Memory B cell (primary cell): Measurements from ENCODE around the gene RPS6KA2.
"Not testable (repeated sequence)": the region's sequence is repeated elsewhere in the genome, so short reads cannot be mapped to it uniquely, and the experiment has no call there.

Experiments used
- ATAC-seq: fragments of 150-1000 bp; cut with Tn5 transposase; 2 replicates; pipeline ENCODE4 v1.10.0; 2021; ENCODE audit warnings: low read depth, mild to moderate bottlenecking, moderate library complexity
- DNase-seq, 2 donors: peaks; one replicate each; pipeline ENCODE4 v3.0.0; 2022; ENCODE audit warnings: low spot score in 2 of 2
- H3K27ac Mint-ChIP-seq: one replicate; pipeline ENCODE4 v1.8.0; 2022; ENCODE audit warnings: mild to moderate bottlenecking, moderate library complexity, mixed read lengths
- H3K27me3 Mint-ChIP-seq: one replicate; pipeline ENCODE4 v1.8.0; 2022; ENCODE audit warnings: mixed read lengths
- H3K36me3 Mint-ChIP-seq: one replicate; pipeline ENCODE4 v1.8.0; 2022; ENCODE audit warnings: mild to moderate bottlenecking, mixed read lengths
- H3K4me1 Mint-ChIP-seq: one replicate; pipeline ENCODE4 v1.8.0; 2022; ENCODE audit warnings: mixed read lengths
- H3K4me3 Mint-ChIP-seq: one replicate; pipeline ENCODE4 v1.8.0; 2022; ENCODE audit warnings: mild to moderate bottlenecking, moderate library complexity, mixed read lengths
- H3K9me3 Mint-ChIP-seq: one replicate; pipeline ENCODE4 v1.8.0; 2022; ENCODE audit warnings: mixed read lengths

The RPS6KA2 gene

GRCh38 chr6:166370489-166370888 lies 256.6 kb downstream of the RPS6KA2 start:
- Mint-ChIP-seq H3K27ac (no peak overlapping the region), H3K4me1 (no peaks in the 10 kb centered on the region), H3K9me3 (no peaks in the 10 kb centered on the region), H3K36me3 (peaks cover 10% of the 10 kb centered on the region), H3K4me3 (no peak overlapping the region), H3K27me3 (no peaks in the 10 kb centered on the region)
- no peak for DNase-seq
- no peak for ATAC-seq

DNA sequence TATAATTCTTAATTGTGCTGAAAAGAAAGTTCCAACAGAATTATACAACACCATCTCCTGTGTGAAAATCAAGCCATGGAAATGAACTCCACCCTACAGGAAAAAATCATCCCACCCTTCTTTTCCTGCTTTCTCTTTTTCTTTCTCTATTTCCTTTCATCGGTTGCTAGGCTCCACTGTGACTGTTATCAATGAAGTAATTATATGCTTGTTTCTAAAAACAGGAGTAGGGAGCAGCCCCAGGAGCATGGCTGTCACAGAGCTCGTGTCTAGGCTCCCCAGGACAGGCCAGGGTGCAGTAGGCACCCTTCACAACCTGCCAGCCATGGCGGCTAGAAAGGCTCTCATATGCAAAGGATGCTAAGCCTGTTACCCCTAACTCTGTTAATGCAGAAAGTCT lies 257.3 kb downstream of the RPS6KA2 start:
- Mint-ChIP-seq H3K4me3 (no peak overlapping the region), H3K9me3 (no peaks in the 10 kb centered on the region), H3K36me3 (peaks cover 10% of the 10 kb centered on the region), H3K4me1 (no peaks in the 10 kb centered on the region), H3K27ac (no peak overlapping the region), H3K27me3 (no peaks in the 10 kb centered on the region)
- no peak for DNase-seq
- no peak for ATAC-seq

GRCh38 chr6:166366921-166367320 lies 260.1 kb downstream of the RPS6KA2 start:
- peaks cover 20% of the 10 kb centered on the region for H3K36me3 Mint-ChIP-seq
- no peaks in the 10 kb centered on the region for H3K4me1 Mint-ChIP-seq

DNA sequence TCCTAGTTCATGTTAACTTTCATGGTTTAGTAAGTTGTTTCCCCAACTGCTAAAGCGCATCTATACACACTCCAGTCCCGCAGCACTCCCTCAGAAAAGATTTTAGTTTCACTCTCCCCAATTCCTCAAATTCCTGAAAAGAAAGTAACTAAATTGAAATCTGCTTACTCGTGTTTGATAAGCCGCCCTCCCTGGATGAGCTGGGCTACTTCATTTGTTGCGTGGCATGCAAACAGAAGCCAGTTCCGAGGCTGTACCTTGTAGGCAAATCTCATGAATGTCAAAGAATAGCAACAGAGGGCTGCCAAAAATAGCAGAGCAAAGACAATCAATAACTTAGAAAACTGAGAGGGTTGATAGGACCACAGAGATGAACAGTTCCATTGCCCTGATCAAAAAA lies 261.2 kb downstream of the RPS6KA2 start:
- no peaks in the 10 kb centered on the region for H3K9me3 Mint-ChIP-seq
- ATAC-seq (no peak), DNase-seq (no peak)
- H3K4me1 Mint-ChIP-seq = no peaks in the 10 kb centered on the region
- no peak overlapping the region for H3K27ac Mint-ChIP-seq
- peaks cover 21% of the 10 kb centered on the region for H3K36me3 Mint-ChIP-seq
- H3K27me3 Mint-ChIP-seq = no peaks in the 10 kb centered on the region
- H3K4me3 Mint-ChIP-seq = no peak overlapping the region

More at GRCh38 chr6:166366921-166367320, 260.1 kb downstream of the RPS6KA2 start:
- no peak for ATAC-seq
- no peak for DNase-seq
- Mint-ChIP-seq H3K4me3 (no peak overlapping the region), H3K27me3 (no peaks in the 10 kb centered on the region), H3K9me3 (no peaks in the 10 kb centered on the region), H3K27ac (no peak overlapping the region)

GRCh38 chr6:166365221-166365620 lies 261.8 kb downstream of the RPS6KA2 start:
- ATAC-seq (no peak), DNase-seq (no peak)
- Mint-ChIP-seq H3K36me3 (peaks cover 21% of the 10 kb centered on the region), H3K27me3 (no peaks in the 10 kb centered on the region), H3K4me1 (no peaks in the 10 kb centered on the region), H3K27ac (no peak overlapping the region), H3K4me3 (no peak overlapping the region), H3K9me3 (no peaks in the 10 kb centered on the region)

DNA sequence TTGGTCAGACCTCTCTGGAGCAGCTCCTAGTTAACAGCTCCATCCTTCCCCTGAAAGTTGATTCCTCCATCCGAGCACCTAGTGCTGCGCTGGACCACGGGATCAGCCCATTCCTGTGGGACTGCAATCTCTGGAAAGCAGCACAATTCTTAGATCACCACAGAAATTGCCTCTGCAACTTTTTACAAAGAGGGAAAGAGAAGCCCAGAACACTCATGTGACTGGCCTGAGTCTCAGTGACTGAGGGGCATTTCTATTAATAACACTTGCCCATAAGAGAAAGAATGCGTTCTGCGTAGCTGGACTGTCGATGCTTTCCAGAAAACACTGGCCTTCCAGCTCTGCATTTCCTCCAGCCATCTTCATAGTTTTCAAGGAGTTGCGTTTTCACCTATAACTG lies 262.6 kb downstream of the RPS6KA2 start:
- H3K27ac Mint-ChIP-seq = no peak overlapping the region
- no peak for DNase-seq
- no peak overlapping the region for H3K4me3 Mint-ChIP-seq
- no peaks in the 10 kb centered on the region for H3K4me1 Mint-ChIP-seq
- H3K27me3 Mint-ChIP-seq = no peaks in the 10 kb centered on the region
- no peaks in the 10 kb centered on the region for H3K9me3 Mint-ChIP-seq
- peaks cover 21% of the 10 kb centered on the region for H3K36me3 Mint-ChIP-seq
- ATAC-seq = no peak

DNA sequence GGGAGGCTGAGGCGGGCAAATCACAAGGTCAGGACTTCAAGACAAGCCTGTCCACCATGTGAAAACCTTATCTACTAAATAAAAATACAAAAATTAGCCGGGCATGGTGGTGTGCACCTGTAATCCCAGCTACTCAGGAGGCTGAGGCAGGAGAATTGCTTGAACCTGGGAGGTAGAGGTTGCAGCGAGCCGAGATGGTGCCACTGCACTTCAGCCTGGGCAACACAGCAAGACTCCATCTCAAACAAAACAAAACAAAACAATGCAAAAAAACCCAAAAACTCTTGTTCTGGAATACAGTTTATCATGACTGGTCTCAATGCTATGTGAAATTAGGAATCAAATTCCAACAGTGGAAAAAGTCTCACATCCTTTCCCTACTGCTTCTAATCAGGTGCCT lies 264.6 kb downstream of the RPS6KA2 start:
- not testable (repeated sequence) for DNase-seq, H3K4me1 Mint-ChIP-seq, H3K9me3 Mint-ChIP-seq

GRCh38 chr6:166361077-166361429 lies 266.0 kb downstream of the RPS6KA2 start:
- H3K4me1 Mint-ChIP-seq = no peaks in the 10 kb centered on the region
- DNase-seq (no peak), ATAC-seq (no peak)
- peaks cover 4% of the 10 kb centered on the region for H3K27me3 Mint-ChIP-seq
- no peak overlapping the region for H3K27ac Mint-ChIP-seq
- peaks cover 15% of the 10 kb centered on the region for H3K36me3 Mint-ChIP-seq
- H3K9me3 Mint-ChIP-seq = peaks cover 3% of the 10 kb centered on the region
- H3K4me3 Mint-ChIP-seq = no peak overlapping the region

More for the DNA sequence above, 264.6 kb downstream of the RPS6KA2 start:
- not testable (repeated sequence) for H3K27me3 Mint-ChIP-seq, ATAC-seq, H3K27ac Mint-ChIP-seq, H3K4me3 Mint-ChIP-seq
- peaks cover 17% of the 10 kb centered on the region for H3K36me3 Mint-ChIP-seq

DNA sequence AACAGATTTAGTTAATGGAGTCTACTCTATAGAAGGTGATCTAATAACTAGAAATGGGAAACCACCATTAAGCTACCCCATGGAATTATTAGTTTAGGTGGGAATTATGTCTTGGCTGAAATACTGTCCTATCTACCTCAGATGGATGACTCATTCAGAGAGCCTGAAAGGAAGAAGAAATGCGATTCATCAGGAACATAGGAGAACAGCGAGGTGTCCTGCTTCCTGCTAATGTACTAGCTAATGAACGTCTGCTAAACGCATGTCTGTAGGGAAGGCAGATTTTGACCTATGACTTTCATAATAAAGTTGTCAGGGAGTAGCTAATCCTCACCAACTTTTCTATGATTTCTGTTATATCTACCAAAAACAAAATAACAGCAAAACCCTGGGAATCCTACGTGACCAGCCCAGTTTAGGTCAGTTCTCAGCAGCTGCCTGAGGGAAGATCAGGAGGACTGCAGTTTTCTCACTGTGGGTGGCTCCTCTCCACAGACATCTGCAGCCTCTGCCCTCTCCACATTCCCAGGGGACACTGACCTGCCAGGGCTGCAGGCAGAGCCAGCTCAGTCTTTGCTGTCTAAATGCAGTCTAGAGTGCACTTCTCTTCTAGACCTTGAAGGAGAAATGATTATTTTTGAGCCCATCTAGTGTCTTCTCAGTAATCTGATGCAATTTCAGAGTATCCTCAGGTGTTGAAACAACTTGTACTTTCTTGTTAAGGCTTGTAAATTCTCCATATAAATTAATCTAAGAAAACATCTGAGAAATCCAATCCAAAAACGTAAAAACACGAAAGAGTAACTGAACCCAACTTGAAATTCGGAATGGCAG lies 266.6 kb downstream of the RPS6KA2 start:
- Mint-ChIP-seq H3K9me3 (peaks cover 3% of the 10 kb centered on the region), H3K4me1 (no peaks in the 10 kb centered on the region)

More for the DNA sequence above, 266.6 kb downstream of the RPS6KA2 start:
- Mint-ChIP-seq H3K27ac (no peak overlapping the region), H3K27me3 (peaks cover 4% of the 10 kb centered on the region), H3K4me3 (no peak overlapping the region), H3K36me3 (peaks cover 11% of the 10 kb centered on the region)
- ATAC-seq (no peak), DNase-seq (no peak)
